ENCODE measurements around the gene ALOX5AP. TPM values are rescaled to one million over a fixed set of nuclear protein-coding genes. Genes with fewer than 3 reads are reported as not detected.

Gene ALOX5AP
- total RNA-seq, 1 donor from 2014 or later = not detected

DNA sequence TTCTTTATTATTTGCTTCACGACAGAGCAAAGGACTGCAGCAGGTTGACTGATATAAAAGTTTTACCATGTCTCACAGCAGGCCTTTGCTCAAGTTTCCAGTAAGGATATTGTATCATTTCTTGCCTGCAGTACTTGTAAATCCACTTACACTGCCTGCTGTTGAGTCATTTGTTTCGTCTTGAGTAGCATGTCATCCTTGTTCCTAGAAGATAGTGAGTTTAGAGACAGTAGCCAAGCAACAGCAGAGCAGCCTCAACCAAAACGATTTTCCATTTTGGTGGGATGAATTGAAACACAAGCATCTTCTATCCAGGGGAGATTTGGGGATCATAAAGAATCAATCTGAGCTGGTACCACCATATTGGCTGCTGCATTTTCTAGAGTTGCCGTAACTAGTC is 24.0 kb upstream of the ALOX5AP start:
- H3K36me3 ChIP-seq (ENCODE audit: control insufficient read depth, insufficient read depth, low read length) = no peaks in the 10 kb centered on the region
- DNase-seq (ENCODE audit: low read depth) (peak; percentile 80), FAIRE-seq (no peak)

DNA sequence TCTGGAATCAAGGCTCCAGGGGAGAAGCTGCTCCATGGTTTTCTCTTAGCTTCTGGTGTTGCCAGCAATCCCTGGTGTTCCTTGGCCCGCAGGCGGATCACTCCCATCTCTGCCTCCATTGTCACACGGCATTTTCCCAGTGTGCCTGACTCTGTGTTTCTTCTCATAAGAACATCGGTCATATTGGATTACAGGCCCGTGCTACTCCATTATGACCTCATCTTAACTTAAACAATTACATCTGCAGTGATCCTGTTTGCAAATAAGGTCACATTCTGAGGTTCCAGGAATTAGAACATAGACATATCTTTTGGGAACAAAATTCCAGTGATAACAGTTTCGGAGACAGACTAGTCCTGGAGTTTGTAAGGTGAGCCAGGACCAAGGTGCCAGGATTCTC is 23.5 kb upstream of the ALOX5AP start:
- Histone ChIP-seq H3K27me3 (ENCODE audit: control insufficient read depth, insufficient read depth, low read length) (no peaks in the 10 kb centered on the region), H3K4me3 (ENCODE audit: low read depth, low read length) (no peak overlapping the region), H3K36me3 (ENCODE audit: control insufficient read depth, insufficient read depth, low read length) (no peaks in the 10 kb centered on the region)
- DNase-seq (ENCODE audit: low read depth) = no peak
- no peak for FAIRE-seq
- TF ChIP-seq, protein P1, sequence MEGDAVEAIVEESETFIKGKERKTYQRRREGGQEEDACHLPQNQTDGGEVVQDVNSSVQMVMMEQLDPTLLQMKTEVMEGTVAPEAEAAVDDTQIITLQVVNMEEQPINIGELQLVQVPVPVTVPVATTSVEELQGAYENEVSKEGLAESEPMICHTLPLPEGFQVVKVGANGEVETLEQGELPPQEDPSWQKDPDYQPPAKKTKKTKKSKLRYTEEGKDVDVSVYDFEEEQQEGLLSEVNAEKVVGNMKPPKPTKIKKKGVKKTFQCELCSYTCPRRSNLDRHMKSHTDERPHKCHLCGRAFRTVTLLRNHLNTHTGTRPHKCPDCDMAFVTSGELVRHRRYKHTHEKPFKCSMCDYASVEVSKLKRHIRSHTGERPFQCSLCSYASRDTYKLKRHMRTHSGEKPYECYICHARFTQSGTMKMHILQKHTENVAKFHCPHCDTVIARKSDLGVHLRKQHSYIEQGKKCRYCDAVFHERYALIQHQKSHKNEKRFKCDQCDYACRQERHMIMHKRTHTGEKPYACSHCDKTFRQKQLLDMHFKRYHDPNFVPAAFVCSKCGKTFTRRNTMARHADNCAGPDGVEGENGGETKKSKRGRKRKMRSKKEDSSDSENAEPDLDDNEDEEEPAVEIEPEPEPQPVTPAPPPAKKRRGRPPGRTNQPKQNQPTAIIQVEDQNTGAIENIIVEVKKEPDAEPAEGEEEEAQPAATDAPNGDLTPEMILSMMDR (IDR thresholded peaks at IDR 0.05; ENCODE audit: insufficient read depth, low read length, severe bottlenecking) = no peak

More for the DNA sequence above, 24.0 kb upstream of the ALOX5AP start:
- TF ChIP-seq, protein P1 (IDR thresholded peaks at IDR 0.05; ENCODE audit: insufficient read depth, low read length, severe bottlenecking) = no peak
- Histone ChIP-seq H3K27me3 (ENCODE audit: control insufficient read depth, insufficient read depth, low read length) (no peaks in the 10 kb centered on the region), H3K4me3 (ENCODE audit: low read depth, low read length) (no peak overlapping the region)

DNA sequence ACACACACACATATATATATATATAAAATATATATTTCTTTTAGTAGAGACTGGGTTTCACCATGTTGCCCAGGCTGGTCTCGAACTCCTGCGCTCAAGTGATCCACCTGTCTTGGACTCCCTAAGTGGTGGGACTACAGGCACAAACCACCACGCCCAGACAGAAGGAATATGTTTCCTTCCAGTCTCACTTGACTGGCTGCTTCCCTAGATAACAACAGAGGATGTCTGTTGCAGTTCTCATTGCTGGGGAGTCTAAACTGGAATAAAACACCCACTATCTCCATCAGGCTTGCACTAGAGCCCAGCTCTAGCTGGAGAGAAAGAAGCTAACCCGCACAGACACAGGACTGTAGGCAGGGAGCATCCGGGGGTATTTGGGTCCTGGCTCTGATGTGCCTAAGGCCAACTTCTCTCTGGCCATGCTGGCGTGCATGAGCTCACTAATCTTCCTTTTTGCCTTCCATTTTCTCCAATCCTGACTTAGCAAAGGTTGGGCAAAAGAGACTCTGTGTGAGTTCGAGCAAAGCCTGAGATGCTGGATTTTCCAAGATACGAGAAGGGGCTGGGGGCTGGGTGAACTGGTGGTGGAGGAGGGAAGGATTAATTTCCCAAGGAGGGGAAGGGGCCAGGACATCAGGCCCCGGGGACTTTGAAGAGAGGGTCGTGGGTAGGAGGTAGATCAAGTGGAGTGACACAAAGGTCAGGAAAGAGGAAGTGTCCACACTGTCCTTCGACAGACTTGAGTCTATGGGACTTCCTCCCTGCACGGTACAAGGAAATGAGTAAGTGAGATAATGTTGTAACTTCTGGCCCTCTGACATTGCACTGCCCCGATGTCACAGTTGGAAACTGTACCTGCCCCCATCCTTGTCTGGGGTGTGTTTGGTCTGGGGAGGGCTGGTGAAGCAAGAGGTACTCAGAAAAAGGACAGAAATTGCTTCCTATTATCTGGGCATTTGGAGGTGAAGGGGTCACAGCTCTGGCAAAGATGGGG is 22.5 kb upstream of the ALOX5AP start:
- DNase-seq (ENCODE audit: low read depth) (peak; percentile 45), FAIRE-seq (peak; percentile 55)
- H3K4me3 ChIP-seq (ENCODE audit: low read depth, low read length) = no peak overlapping the region
- no peaks in the 10 kb centered on the region for H3K36me3 ChIP-seq (ENCODE audit: control insufficient read depth, insufficient read depth, low read length)
- TF ChIP-seq, protein P1 (IDR thresholded peaks at IDR 0.05; ENCODE audit: insufficient read depth, low read length, severe bottlenecking) = no peak
- H3K27me3 ChIP-seq (ENCODE audit: control insufficient read depth, insufficient read depth, low read length) = no peaks in the 10 kb centered on the region

DNA sequence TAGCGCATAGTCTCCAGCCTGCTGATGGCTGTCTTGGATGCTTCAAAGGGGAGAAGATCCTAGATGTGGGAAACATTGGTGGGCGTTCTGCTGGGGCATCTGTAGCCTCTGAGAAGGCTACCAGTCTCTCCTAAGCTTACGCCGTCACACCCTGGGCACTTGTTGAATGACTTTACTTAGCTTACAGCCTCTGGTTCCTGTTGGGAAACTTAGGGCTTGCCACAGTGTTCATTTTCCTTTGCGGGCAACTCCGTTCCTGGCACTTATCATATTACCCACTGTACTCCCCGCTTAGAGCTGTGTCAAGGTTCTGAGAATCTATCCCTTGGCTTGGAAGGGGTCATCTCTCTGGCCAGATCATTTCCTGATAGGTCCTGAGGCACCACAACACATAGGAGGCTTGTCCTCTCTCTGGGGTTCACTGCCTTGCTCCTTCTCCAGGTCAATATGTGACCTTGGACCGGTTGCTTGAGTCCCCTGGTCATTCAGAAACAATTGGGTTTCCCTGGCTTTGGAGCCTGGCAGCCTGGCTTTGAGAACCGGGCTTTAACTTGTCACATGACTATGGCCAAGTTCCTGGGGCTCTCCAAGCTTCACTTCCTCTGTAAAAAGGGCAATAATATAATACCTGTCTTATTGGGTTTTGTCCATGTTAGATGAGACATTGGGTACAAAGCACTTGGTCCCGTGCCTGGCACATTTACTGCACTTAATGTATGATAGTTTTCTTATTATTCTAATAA is 20.5 kb upstream of the ALOX5AP start:
- H3K27me3 ChIP-seq (ENCODE audit: control insufficient read depth, insufficient read depth, low read length) = no peaks in the 10 kb centered on the region
- H3K4me3 ChIP-seq (ENCODE audit: low read depth, low read length) = no peak overlapping the region
- no peaks in the 10 kb centered on the region for H3K36me3 ChIP-seq (ENCODE audit: control insufficient read depth, insufficient read depth, low read length)
- DNase-seq (ENCODE audit: low read depth) (no peak), FAIRE-seq (no peak)
- TF ChIP-seq, protein P1 (IDR thresholded peaks at IDR 0.05; ENCODE audit: insufficient read depth, low read length, severe bottlenecking) = no peak

DNA sequence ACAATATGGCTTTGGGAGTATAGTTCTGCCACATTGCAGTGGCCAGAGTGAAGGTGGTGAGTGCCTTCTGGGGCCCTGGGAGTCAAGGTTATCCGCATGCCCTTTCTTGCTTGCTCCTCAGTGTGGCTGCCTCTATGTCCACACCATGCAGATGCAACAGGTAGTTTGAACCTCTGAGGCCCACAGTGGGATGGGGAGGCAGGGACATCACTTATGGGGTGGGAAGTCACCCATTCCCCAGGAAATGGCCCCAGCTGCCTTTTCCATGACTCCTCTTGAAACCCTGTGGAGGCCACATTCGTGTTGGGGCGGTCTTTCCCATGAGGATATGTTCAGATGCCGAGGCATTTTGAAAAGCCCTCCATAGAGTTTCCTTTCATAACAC is 20.0 kb upstream of the ALOX5AP start:
- H3K36me3 ChIP-seq (ENCODE audit: control insufficient read depth, insufficient read depth, low read length) = no peaks in the 10 kb centered on the region
- TF ChIP-seq, protein P1 (IDR thresholded peaks at IDR 0.05; ENCODE audit: insufficient read depth, low read length, severe bottlenecking) = no peak
- DNase-seq (ENCODE audit: low read depth) = no peak
- H3K27me3 ChIP-seq (ENCODE audit: control insufficient read depth, insufficient read depth, low read length) = no peaks in the 10 kb centered on the region
- FAIRE-seq = no peak
- no peak overlapping the region for H3K4me3 ChIP-seq (ENCODE audit: low read depth, low read length)

Data from bronchial epithelial cell (primary cell).